Muscle of arm (tissue), 12 donors: Measurements from ENCODE around the gene ABLIM2. TPM values are rescaled to one million over a fixed set of nuclear protein-coding genes. Genes with fewer than 3 reads are reported as not detected.

Experiments
- DNase-seq: peaks from one replicate; pipeline ENCODE4 v3.0.0-alpha.2; 2013
- polyA plus RNA-seq, 12 donors: library from polyadenylated mRNA; unstranded; fragments of 120-200 nt; gene quantifications; one replicate each; pipeline ENCODE4 v1.2.1, GENCODE V29; 2013; ENCODE audit not compliant: insufficient read length in 12 of 12

Gene ABLIM2
- polyA plus RNA-seq, 12 donors = 3.8 to 23.0 (median 14.9) TPM; not detected in 1

DNA sequence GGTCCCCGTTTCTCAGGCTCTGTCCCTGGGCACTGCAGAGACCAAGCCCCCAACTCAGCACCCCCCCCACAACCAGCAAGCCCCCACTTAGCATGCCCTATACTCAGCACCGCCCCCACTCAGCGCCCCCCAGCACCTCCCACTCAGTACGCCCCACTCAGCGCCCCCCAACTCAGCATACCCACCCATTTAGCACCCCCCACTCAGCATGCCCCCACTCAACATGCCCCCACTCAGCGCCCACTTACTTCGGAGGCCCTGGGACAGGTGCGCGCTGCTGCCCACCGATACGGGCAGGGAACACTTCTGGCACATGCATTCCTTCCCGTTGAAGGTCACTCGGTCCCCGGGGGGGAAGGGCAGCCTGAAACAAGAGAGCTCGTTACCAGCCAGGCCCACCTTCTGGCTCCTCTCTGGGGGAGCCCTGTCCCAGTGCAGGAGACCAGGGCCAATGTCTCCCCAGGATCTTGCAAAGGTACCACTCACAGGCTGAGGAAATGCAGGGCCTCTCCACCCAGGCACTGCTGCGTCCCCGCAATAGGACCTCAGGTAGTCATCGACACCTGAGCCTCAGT lies 70.6 kb downstream of the ABLIM2 start:
- no peak for DNase-seq

- DNase-seq = no peak
Observed at GRCh38 chr4:8086783-8087445, 71.7 kb downstream of the ABLIM2 start.

DNA sequence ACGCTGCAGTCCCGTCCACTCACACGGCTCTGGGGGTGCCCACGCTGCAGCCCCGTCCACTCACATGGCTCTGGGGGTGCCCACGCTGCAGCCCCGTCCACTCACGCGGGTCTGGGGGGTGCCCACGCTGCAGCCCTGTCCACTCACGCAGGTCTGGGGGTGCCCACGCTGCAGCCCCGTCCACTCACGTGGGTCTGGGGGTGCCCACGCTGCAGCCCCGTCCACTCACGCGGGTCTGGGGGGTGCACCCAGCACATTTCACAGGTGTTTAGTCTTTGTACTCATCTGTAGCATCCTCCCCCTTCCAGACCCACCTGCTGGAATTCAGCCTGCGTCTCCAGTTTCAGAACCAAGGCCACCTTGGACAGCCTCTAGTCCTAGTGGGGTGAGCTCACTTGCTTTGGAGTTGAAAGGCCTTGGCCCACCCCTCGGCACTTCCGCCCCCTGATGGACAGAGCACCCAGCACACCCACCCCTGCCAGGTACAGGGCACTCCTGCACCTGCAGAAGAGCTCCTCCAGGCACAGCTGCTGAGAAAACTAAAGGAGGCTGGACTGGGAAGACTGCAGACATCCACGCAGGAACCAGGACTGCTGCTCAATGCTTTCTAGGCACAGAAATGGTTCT lies 73.0 kb downstream of the ABLIM2 start:
- DNase-seq = no peak

GRCh38 chr4:8084712-8085490 lies 73.7 kb downstream of the ABLIM2 start:
- DNase-seq = no peak

DNA sequence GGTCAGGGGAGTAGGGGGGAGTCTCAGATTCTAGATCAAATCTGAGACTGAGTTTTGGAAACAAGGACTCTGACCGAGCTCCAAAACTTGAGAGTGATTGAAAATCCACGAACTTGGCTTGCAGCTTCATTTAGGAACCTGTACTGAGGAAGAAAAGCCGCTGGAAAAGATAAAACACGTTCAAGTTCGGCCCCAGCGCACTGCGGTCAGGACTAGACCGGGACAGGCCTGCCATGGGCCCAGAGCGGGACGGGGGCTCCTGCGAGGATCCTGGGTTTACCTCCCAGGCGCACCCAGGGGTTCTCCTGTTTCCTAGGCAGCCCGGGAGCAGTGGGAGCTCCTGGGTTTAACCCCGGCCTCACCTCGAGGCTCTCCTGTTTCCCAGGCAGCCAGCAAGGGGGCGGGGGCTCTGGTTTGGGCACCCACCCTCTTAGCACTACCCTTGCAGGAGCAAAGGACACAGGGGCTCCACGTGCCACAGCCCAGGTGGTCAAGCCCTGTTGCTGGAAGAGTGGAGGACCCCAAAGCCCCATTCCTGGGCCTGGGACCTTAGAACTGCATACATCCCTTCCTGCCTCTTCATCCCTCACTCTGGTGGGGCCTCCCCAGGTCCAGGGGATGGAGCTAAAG lies 74.5 kb downstream of the ABLIM2 start:
- DNase-seq = no peak

- no peak for DNase-seq
Observed at GRCh38 chr4:8083086-8083825, 75.4 kb downstream of the ABLIM2 start.

- DNase-seq = no peak
Observed at GRCh38 chr4:8082517-8083055, 76.0 kb downstream of the ABLIM2 start.

- no peak for DNase-seq
Observed at GRCh38 chr4:8081621-8082516, 76.7 kb downstream of the ABLIM2 start.

- DNase-seq = no peak
Observed at GRCh38 chr4:8081171-8081570, 77.4 kb downstream of the ABLIM2 start.

DNA sequence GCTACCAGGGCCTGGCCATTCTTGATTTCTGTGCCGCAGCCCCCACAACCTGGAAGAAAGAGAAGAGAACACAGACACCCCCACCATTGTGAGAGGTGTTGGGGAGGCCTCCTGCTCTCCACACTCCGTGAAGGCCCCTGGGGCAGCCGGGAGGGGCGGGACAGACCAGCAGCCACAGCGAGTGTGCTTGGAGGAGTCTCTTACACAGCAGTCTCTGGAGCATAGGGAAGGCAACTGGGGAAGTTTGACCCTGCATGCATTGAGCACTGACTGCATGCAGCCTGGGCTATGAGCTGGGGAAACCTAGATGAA lies 77.9 kb downstream of the ABLIM2 start:
- no peak for DNase-seq

DNA sequence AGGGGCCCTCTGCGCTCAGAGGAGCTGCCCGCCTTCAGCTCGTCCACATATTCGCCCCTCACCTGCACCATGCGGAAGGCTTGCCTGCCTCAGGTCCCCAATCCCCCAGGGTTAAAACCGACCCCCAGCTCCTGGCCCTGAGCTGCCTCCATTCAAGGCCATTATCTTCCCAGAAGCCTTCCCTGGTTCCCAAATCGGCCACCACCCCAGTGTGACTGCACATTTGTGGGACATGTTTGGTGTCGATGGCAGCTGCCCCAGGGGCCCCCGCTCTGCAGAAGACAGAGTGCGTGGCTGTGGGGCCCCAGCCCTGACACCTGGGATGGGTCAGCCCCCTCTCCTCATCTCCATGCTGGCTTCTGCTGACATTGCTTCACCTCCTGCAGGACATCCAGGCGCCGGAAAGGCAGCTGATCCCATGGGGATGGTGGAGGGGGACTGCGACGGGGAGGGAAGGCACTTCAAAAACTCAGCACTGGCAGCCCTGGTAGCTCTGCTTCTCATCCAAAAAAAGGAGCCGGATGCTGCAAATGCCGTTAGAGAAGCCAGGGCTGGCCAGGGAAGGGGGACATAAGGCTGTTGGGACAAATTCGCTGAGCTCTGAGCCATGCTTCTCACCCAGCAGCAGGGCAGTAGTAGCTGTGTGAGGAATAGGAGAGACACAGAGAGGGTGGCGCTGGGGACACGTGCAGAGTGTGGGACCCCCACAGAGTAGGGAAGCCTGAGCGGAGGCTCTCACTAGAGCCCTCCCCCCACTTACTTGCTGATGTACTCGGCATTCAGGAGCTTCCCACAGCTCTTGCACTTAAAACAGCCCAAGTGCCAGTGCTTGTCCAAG lies 78.5 kb downstream of the ABLIM2 start:
- no peak for DNase-seq

DNA sequence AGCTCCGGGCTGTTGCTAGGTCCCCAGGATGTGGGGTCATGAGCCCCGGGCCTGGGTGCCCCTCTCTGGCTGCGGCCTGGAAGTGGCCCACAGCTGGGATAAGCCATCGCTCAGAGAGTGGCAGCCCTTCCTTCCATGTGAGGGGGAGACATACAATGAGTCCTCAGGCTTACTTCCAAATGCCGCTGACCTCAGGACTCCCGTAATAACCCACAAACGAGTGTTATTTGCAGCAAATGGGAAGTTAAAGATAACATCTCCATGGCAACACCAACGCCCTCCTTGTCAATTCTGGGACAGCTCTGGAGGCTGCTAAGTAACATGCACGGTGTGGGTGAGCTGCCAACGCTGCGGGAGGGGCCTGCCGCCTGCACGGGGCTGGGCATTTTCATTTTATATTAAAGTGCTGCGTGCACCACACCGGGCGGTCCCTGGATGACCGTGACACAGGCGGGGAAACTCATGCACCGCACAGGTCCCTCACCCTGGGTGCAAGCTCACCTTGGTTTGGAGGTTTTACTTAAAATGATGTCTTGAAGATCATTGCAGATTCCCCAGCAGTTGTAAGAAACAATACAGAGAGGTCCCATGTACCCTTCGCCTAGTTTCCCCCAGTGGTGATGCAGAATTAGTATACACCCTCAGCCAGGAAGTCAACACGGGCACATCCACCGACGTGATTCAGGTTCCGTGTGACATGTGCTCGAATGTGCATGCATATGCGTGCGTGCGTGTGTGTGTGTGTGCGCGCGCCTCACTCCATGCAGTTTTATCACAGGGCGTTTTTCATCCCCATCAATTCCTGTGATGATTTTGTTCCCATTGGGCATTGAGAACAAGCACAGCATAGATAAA lies 79.4 kb downstream of the ABLIM2 start:
- no peak for DNase-seq

GRCh38 chr4:8078610-8079015 lies 80.0 kb downstream of the ABLIM2 start:
- no peak for DNase-seq

GRCh38 chr4:8078109-8078494 lies 80.5 kb downstream of the ABLIM2 start:
- no peak for DNase-seq

- no peak for DNase-seq
Observed at GRCh38 chr4:8077181-8078108, 81.2 kb downstream of the ABLIM2 start.

DNA sequence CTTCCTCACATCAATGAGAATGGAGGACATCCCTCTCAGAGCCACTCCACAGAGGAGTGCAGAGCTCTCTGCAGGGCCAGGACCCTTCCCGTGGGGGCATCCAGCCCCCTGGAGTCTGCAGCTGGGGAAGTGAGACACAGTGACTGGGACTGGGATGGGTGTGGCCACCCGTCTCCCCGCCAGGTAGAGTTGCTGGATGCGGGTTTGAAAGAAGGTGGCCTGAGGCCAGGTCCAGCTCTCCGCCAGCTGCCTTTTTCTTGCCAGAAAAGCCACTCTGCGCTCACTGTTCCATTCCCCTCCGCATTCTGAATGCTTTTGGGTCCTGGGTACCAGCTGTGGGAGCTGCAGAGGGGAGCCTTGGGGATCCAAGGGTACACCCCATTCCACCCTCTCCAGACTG lies 82.6 kb downstream of the ABLIM2 start:
- DNase-seq = no peak

DNA sequence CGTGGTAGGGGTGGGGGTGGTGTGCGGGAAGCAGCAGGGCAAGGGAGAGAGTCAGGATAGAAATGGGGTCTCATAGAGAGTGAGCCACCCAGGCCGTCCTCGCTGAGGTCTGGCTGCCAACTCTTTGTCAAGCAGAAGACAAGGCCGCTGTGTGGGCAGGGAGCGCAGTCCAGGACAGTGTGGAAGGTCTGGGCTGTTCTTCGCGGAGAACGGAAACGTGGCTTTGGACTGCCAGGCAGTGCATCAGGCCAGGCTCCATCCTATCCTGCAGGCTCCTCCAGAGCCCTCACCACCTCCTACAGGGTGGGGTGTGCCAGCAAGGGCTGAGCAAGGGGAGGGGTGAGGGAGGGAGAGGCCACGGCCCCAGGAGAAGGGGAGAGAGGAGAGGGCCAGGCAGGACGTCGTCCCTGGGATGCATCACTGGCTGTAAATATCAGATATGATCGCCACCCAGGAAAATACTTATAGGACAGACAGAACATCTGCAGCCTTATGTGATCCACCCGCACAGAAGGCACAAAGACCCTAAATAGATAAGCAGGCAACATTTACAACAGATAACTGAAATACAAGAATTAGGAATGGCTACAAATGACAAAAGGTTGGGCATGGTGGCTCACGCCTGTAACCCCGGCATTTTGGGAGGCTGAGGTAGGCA lies 85.3 kb downstream of the ABLIM2 start:
- DNase-seq = no peak
